PFSK-1 (cell line): ENCODE data around the gene CSNK2B.

Experiments used
- FOXP2 ChIP-seq: optimal IDR thresholded peaks from 2 replicates; pipeline ENCODE3; 2011; ENCODE audit warnings: borderline replicate concordance, control low read depth, inconsistent platforms; ENCODE audit not compliant: insufficient read depth; ENCODE audit errors: extremely low read length, extremely low read depth
- SIN3A ChIP-seq: IDR thresholded peaks from 2 replicates; pipeline ENCODE4 v1.6.1; 2012; ENCODE audit warnings: mild to moderate bottlenecking, low read length, moderate library complexity, borderline replicate concordance; ENCODE audit not compliant: insufficient read depth

DNA sequence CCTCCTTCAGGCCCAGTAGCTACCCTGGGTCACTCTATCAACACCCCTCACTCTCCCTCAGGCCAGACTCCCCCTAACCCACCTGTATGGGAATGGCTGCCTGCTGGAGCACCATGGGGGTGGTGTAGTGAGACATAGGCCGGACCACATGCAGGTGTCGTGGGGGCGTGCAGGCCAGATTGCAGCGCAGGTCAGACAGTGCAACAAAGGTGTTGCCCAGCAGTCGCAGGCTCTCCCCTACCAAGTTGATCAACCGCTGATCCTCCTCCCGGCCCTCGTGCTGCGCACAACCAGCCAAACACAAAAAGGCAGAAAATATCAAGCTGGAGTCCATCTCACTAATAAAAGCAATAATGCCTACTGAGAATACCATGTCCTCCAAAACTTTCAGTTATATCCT, 20.6 kb upstream of the CSNK2B start:
- TF ChIP-seq SIN3A (no peak), FOXP2 (no peak)
